Measurements from ENCODE around the gene CES3. TPM values are rescaled to one million over a fixed set of nuclear protein-coding genes. Genes with fewer than 3 reads are reported as not detected.
A peak's percentile ranks its signal among the peaks of the same experiment; 100 is the strongest.

CES3 gene
- total and polyA plus RNA-seq, 2 experiments from 2014 or later = 6.4 to 12.8 TPM

GRCh38 chr16:66975302-66975893 is 14.3 kb downstream of the CES3 start:
- DNase-seq (ENCODE audit: low read depth in 1 of 2, low spot score in 1 of 2) = no peak
- Histone ChIP-seq H3K27me3 (no peaks in the 10 kb centered on the region), H3K36me3 (no peaks in the 10 kb centered on the region), H3K4me1 (ENCODE audit: low read depth) (no peaks in the 10 kb centered on the region), H3K9me3 (ENCODE audit: low read depth) (no peaks in the 10 kb centered on the region), H3K27ac (no peak overlapping the region), H3K4me3 (no peak overlapping the region)
- TF ChIP-seq CTCF (IDR thresholded peaks at IDR 0.05; ENCODE audit: low read depth, low read length) = no peak

- Histone ChIP-seq H3K27me3 (no peaks in the 10 kb centered on the region), H3K36me3 (no peaks in the 10 kb centered on the region), H3K4me1 (ENCODE audit: low read depth) (no peaks in the 10 kb centered on the region), H3K4me3 (no peak overlapping the region), H3K9me3 (ENCODE audit: low read depth) (no peaks in the 10 kb centered on the region), H3K27ac (no peak overlapping the region)
- DNase-seq (ENCODE audit: low read depth in 1 of 2, low spot score in 1 of 2) = no peak
- TF ChIP-seq CTCF (IDR thresholded peaks at IDR 0.05; ENCODE audit: low read depth, low read length) = no peak
Observed at GRCh38 chr16:66976746-66977145, 15.7 kb downstream of the CES3 start.

GRCh38 chr16:66977341-66978113 is 16.5 kb downstream of the CES3 start:
- no peak overlapping the region for H3K27ac ChIP-seq
- peak; percentile 88 to 89 for DNase-seq (ENCODE audit: low read depth in 1 of 2, low spot score in 1 of 2)
- H3K4me3 ChIP-seq = no peak overlapping the region
- no peaks in the 10 kb centered on the region for H3K27me3 ChIP-seq
- no peaks in the 10 kb centered on the region for H3K36me3 ChIP-seq
- H3K4me1 ChIP-seq (ENCODE audit: low read depth) = no peaks in the 10 kb centered on the region
- H3K9me3 ChIP-seq (ENCODE audit: low read depth) = no peaks in the 10 kb centered on the region
- peak; percentile 89 for TF ChIP-seq CTCF (IDR thresholded peaks at IDR 0.05; ENCODE audit: low read depth, low read length)

GRCh38 chr16:66979011-66979717 is 18.1 kb downstream of the CES3 start:
- H3K4me3 ChIP-seq = no peak overlapping the region
- no peaks in the 10 kb centered on the region for H3K9me3 ChIP-seq (ENCODE audit: low read depth)
- H3K27ac ChIP-seq = no peak overlapping the region
- no peaks in the 10 kb centered on the region for H3K4me1 ChIP-seq (ENCODE audit: low read depth)
- no peaks in the 10 kb centered on the region for H3K36me3 ChIP-seq
- H3K27me3 ChIP-seq = no peaks in the 10 kb centered on the region
- DNase-seq (ENCODE audit: low read depth in 1 of 2, low spot score in 1 of 2) = peak in 1 of 2 donors; percentile 37
- no peak for TF ChIP-seq CTCF (IDR thresholded peaks at IDR 0.05; ENCODE audit: low read depth, low read length)

- no peak for DNase-seq (ENCODE audit: low read depth in 1 of 2, low spot score in 1 of 2)
- Histone ChIP-seq H3K4me3 (no peak overlapping the region), H3K36me3 (no peaks in the 10 kb centered on the region), H3K9me3 (ENCODE audit: low read depth) (no peaks in the 10 kb centered on the region), H3K27ac (no peak overlapping the region), H3K27me3 (no peaks in the 10 kb centered on the region), H3K4me1 (ENCODE audit: low read depth) (no peaks in the 10 kb centered on the region)
- no peak for TF ChIP-seq CTCF (IDR thresholded peaks at IDR 0.05; ENCODE audit: low read depth, low read length)
Observed at GRCh38 chr16:66983033-66983432, 22.0 kb downstream of the CES3 start.

Measured in cardiac muscle cell (in vitro differentiated cells and primary cell).